Myometrial cell (primary cell): ENCODE results near the gene ZNF418. TPM values are rescaled to one million over a fixed set of nuclear protein-coding genes. Genes with fewer than 3 reads are reported as not detected.

ENCODE experiments used
- total RNA-seq: library from RNA; depleted of rRNA; stranded (reverse); fragments of >200 nt; gene quantifications from 2 replicates; pipeline ENCODE4 v1.2.3, GENCODE V29; 2015

The ZNF418 gene
- 0.29 and 1.8 TPM in 2 replicates for total RNA-seq

DNA sequence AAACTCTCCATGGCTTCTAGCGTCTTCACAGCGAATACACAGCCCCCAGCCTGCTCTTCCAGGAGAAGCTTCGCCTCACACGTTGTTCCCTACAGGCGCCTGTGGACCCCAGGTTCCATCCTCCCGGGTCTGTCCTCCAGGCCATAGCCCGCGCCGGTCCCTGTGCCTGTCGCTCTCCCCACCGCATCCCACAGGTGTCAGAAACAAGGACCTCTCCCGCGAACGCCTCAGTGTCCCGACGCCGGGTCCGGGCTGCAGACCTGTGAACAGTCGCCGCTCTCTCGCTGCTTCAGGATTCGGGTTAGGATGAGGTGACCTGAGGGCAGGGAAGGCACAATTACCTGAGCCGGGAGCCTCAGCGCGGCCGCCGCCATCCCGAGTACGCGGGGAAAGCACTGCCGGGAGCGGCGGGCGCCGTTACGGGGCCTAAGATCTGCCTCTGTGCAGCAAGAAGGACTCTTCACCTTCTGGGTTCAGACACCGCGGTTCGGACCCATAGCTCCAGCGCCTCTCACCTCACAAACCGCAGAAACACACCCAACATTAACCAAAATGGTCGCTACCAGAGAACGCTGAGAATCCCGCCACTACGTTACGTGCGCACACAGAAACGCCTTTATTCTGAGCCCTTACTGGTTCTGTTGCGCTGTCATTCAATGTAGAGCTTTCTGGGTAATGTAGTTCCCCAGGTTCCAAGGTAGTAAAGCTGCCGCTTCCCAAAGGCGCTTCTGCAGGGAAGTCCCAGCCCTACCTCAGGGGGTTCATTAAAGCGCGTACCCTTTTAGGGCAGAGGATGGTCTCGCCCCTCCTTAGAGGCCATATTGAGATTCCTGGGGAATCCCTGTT lies at the start of gene ZNF418:
Gene ZNF418 (minus strand): TSS at position 583 of the 846 bp plus-strand sequence. CDS start 1,580 bp downstream, outside the sequence.

DNA sequence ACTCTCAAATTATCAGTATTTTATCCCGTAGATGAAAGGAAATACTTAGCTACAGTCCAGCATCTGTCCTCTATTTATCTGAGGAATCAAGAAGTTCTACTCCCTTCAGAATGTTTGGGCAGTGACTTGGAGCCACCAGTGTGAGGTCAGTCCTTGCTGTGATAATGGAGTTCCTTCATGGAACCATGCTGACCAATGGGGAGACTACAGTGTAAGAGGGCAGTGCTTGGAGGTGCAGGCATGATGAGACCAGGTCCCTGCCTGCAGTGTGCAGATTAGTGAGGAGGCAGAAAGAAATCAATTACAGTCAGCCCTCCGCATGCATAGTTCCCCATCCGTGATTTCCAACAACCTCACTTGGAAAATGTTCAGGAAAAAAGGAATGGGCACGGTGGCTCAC lies 39.2 kb upstream of the ZNF418 start, which contains the start of gene C19orf18:
Gene C19orf18 (minus strand): TSS at position 101 of the 400 bp plus-strand sequence. CDS start 102 bp downstream, outside the sequence.

DNA sequence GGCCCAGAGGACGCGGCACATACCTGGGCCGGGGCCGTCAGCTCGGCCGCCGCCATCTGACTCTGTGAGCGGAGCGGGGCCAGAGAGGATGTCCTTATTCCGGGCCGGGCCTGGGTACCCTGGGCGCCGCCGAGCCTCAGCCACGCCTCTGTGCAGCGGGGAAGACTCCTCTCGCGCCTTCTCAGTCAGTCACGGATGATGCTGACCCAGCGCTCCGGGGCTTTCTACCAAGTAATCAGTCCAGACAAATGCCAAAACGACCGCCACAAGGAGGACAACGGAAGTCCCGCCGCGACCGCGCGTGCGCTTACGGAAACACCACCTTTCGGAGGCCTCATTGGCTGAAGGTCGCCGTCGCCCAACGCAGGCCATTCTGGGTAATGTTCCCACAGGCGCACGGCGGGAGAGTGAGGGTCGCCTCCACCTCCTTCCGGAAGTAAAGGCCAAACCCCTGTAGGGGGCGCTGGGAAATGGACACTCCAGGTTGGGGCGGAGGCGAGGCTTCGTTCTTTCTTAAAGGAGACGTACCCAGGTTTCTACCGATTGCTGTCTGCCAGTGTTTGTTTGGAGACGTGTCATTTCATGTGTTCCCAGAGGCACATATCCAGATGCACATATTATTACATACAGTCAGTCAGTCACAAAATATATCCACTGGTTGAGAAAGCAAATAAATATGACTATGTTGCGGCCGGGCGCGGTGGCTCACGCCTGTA lies 12.4 kb upstream of the ZNF418 start, which contains the start of gene ZNF256:
Gene ZNF256 (minus strand): TSS at position 288 of the 716 bp plus-strand sequence. CDS start 232 bp downstream, at position 56.

DNA sequence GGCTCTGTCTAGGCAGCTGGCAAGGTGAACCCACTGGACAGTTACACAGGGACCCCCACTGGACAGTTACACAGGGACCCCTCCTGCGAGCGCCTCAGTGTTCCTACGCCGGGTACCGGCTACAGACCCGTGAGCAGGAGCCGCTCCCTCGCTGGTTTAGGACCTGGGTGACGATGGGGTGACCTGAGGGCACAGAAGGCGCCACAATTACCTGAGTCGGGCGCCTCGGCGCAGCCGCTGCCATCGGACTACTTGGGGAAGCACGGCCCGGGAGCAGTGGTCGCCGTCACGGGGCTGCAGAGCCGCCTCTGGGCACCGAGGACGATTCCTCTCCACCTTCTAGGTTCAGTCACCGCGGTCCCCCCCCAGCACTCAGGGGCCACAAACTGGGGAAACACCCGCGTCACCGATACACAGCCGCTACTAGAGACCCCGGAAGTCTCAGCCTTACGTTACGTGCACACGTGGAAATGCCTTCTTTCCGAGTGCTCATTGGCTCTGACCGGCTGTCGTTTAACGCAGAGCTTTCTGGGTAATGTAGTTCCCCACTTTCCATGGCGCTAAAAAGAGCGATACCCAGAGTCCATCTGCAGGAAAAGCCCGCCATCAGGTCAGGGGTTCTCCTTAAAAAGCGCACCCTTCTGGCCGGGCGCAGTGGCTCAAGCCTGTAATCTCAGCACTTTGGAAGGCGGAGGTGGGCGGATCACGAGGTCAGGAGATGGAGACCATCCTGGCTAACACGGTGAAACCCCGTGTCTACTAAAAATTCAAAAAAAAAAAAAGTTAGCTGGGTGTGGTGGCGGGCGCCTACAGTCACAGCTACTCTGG lies 18.8 kb downstream of the ZNF418 start, which contains the start of gene ZNF417:
Gene ZNF417 (minus strand): TSS at position 425 of the 828 bp plus-strand sequence. CDS start 181 bp downstream, at position 244.

DNA sequence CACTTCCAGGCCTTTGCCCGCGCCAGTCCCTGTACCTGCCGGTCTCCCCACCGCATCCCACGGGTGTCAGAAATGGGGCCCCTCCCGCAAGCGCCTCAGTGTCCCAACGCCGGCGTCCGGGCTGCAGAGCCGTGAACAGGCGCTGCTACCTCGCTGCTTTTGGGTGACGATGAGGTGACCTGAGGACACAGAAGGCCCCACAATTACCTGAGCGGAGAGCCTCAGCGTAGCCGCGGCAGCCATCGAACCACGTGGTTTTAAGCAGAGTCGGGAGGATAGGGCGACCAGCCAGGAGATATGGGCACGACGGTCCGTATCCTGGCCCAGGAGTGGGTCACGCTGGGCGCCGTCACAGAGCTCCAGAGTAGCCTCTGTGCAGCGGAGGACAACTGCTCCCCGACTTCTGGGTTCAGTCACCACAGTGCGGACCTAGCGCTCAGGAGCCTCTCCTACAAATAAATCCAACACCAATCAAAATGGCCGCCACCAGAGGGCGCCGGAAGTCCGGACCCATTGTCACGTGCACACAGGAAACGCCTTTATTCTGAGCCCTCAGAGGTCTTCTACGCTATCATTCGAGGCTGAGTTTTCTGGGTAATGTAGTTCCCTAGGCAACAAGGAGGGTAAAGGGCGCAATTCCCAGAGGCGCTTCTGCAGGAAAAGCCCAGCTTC lies 46.5 kb downstream of the ZNF418 start, which contains the start of gene ZNF814:
Gene ZNF814 (minus strand): TSS at position 478 of the 672 bp plus-strand sequence. CDS start 235 bp downstream, at position 243.

Other genes with a start within 250 kb of the ZNF418 start
- not detected in 2 replicates for gene ZNF154, start 226.2 kb downstream of the ZNF418 start, total RNA-seq
- gene ZNF671, start 207.8 kb downstream of the ZNF418 start, total RNA-seq: 4.4 and 7.5 TPM in 2 replicates
- 4.4 and 5.2 TPM in 2 replicates for gene ZNF776, start 188.6 kb downstream of the ZNF418 start, total RNA-seq
- gene ZNF586, start 165.7 kb downstream of the ZNF418 start, total RNA-seq: 6.2 and 8.1 TPM in 2 replicates
- gene ZNF552, start 120.5 kb downstream of the ZNF418 start, total RNA-seq: 1.6 and 1.7 TPM in 2 replicates
- gene ZNF587B, start 105.1 kb downstream of the ZNF418 start, total RNA-seq: 2.0 and 4.6 TPM in 2 replicates
- 6.3 and 14.9 TPM in 2 replicates for gene ZNF587, start 85.5 kb downstream of the ZNF418 start, total RNA-seq
- 0.71 and 1.4 TPM in 2 replicates for gene ZNF814, start 46.4 kb downstream of the ZNF418 start, total RNA-seq
- gene ZNF417, start 18.8 kb downstream of the ZNF418 start, total RNA-seq: 3.0 and 6.1 TPM in 2 replicates
- gene ZNF256, start 12.3 kb upstream of the ZNF418 start, total RNA-seq: 0.29 and 3.5 TPM in 2 replicates
- not detected in 2 replicates for gene C19orf18, start 39.1 kb upstream of the ZNF418 start, total RNA-seq
- 1.7 and 6.4 TPM in 2 replicates for gene ZNF606, start 67.4 kb upstream of the ZNF418 start, total RNA-seq
- gene ZSCAN1, start 98.6 kb upstream of the ZNF418 start, total RNA-seq: not detected in 2 replicates
- 0.58 and 2.5 TPM in 2 replicates for gene ZNF135, start 123.9 kb upstream of the ZNF418 start, total RNA-seq
- 22.2 and 43.2 TPM in 2 replicates for gene ZSCAN18, start 162.8 kb upstream of the ZNF418 start, total RNA-seq
- gene ZNF329, start 215.4 kb upstream of the ZNF418 start, total RNA-seq: 6.9 and 8.6 TPM in 2 replicates
- 20.5 and 22.0 TPM in 2 replicates for gene ZNF274, start 247.7 kb upstream of the ZNF418 start, total RNA-seq